C4-2B (cell line): ENCODE data around the gene RAMP3.

Source experiments
- ZFX ChIP-seq: fragments of 450-650 bp; IDR thresholded peaks from 2 replicates; pipeline ENCODE4 v1.6.1; 2017
- TF ChIP-seq, protein P1 (sequence below): fragments of 450-650 bp; conservative IDR thresholded peaks from 2 replicates; pipeline ENCODE4 v1.5.1; 2017; ENCODE audit warnings: mild to moderate bottlenecking

DNA sequence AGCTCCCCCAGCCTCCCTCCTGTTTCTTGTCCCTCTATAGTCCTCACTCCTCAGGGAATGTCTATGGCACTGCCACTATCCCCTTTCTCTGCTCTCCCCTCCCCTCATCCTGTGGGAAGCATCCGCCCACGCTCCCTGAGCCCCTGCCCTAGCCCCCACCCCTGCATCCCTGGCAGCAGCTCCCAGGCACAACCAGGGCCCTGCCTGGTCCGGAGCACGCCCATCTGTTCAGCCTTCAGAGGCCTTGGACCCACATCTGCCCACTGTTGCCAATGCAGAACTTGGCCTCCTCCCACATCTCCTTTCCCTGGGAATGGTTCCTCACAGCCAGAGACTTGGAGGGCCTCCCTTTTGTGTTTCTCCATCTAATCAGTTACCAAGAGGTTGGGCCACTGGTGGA, 25.7 kb upstream of the RAMP3 start:
- TF ChIP-seq, protein P1, sequence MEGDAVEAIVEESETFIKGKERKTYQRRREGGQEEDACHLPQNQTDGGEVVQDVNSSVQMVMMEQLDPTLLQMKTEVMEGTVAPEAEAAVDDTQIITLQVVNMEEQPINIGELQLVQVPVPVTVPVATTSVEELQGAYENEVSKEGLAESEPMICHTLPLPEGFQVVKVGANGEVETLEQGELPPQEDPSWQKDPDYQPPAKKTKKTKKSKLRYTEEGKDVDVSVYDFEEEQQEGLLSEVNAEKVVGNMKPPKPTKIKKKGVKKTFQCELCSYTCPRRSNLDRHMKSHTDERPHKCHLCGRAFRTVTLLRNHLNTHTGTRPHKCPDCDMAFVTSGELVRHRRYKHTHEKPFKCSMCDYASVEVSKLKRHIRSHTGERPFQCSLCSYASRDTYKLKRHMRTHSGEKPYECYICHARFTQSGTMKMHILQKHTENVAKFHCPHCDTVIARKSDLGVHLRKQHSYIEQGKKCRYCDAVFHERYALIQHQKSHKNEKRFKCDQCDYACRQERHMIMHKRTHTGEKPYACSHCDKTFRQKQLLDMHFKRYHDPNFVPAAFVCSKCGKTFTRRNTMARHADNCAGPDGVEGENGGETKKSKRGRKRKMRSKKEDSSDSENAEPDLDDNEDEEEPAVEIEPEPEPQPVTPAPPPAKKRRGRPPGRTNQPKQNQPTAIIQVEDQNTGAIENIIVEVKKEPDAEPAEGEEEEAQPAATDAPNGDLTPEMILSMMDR: no peak
- TF ChIP-seq ZFX: no peak
